Loucy (cell line): ENCODE measurements around the gene C10orf105.

Source experiments
- H2AFZ ChIP-seq: fragments of 200-600 bp; sonication (generic); 2 replicates; pipeline ENCODE4 v1.6.0; 2016; ENCODE audit warnings: antibody characterized with exemption, mild to moderate bottlenecking, low read length, moderate library complexity
- H3F3A ChIP-seq: fragments of 200-600 bp; 2 replicates; pipeline ENCODE4 v1.6.0; 2016; ENCODE audit warnings: antibody characterized with exemption, low read depth, mild to moderate bottlenecking
- H3K27me3 ChIP-seq: fragments of 200-600 bp; sonication (generic); 2 replicates; pipeline ENCODE4 v1.6.1; 2014; ENCODE audit warnings: low read length, mild to moderate bottlenecking; ENCODE audit not compliant: insufficient read depth, poor library complexity, severe bottlenecking
- H3K36me3 ChIP-seq: fragments of 200-600 bp; sonication (generic); 2 replicates; pipeline ENCODE4 v1.6.1; 2016; ENCODE audit warnings: low read length; ENCODE audit not compliant: insufficient read depth
- H3K4me1 ChIP-seq: fragments of 200-600 bp; sonication (generic); 2 replicates; pipeline ENCODE4 v1.5.1; 2014; ENCODE audit warnings: low read length, mild to moderate bottlenecking; ENCODE audit not compliant: insufficient read depth, poor library complexity, severe bottlenecking
- H3K4me2 ChIP-seq: fragments of 200-600 bp; sonication (generic); 2 replicates; pipeline ENCODE4 v1.6.0; 2014; ENCODE audit warnings: antibody characterized with exemption, low read length, low read depth, mild to moderate bottlenecking; ENCODE audit not compliant: poor library complexity, severe bottlenecking
- H3K4me3 ChIP-seq: fragments of 200-600 bp; sonication (generic); 2 replicates; pipeline ENCODE4 v1.5.1; 2014; ENCODE audit warnings: low read length, mild to moderate bottlenecking, mixed read lengths; ENCODE audit not compliant: poor library complexity, severe bottlenecking
- H3K79me2 ChIP-seq: fragments of 200-600 bp; sonication (generic); 2 replicates; pipeline ENCODE4 v1.6.1; 2014; ENCODE audit warnings: low read length; ENCODE audit not compliant: insufficient read depth
- H3K9ac ChIP-seq: fragments of 200-600 bp; sonication (generic); 2 replicates; pipeline ENCODE4 v1.6.0; 2014; ENCODE audit warnings: mild to moderate bottlenecking, low read depth, low read length, moderate library complexity; ENCODE audit not compliant: poor library complexity, severe bottlenecking
- H3K9me2 ChIP-seq: fragments of 200-600 bp; sonication (generic); replicated peaks from 2 replicates; pipeline ENCODE4 v1.6.1; 2016; ENCODE audit warnings: low read depth, low read length, mixed read lengths
- H3K9me3 ChIP-seq: fragments of 200-600 bp; sonication (generic); 2 replicates; pipeline ENCODE4 v1.6.1; 2014; ENCODE audit warnings: mild to moderate bottlenecking, antibody characterized with exemption, low read length, low read depth; ENCODE audit not compliant: insufficient read depth
- H4K20me1 ChIP-seq: fragments of 200-600 bp; sonication (generic); 2 replicates; pipeline ENCODE4 v1.6.0; 2014; ENCODE audit warnings: antibody characterized with exemption, low read length, mild to moderate bottlenecking; ENCODE audit not compliant: insufficient read depth, poor library complexity, severe bottlenecking
- CTCF ChIP-seq: fragments of 200-600 bp; sonication (generic); conservative IDR thresholded peaks from 2 replicates; pipeline ENCODE4 v1.5.1; 2014; ENCODE audit warnings: mild to moderate bottlenecking, antibody characterized with exemption, low read length
- EZH2phosphoT487 ChIP-seq: fragments of 200-600 bp; IDR thresholded peaks from 2 replicates; pipeline ENCODE4 v1.6.1; 2018; ENCODE audit warnings: antibody characterized with exemption, mild to moderate bottlenecking, moderate library complexity, borderline replicate concordance

C10orf105 gene

GRCh38 chr10:71721313-71721712, 1.7 kb upstream of the C10orf105 start:
- Histone ChIP-seq H3K9me2 (no peaks in the 10 kb centered on the region), H3K4me1 (peaks cover 14% of the 10 kb centered on the region), H3K9ac (no peak overlapping the region), H3K4me3 (no peak overlapping the region), H3K79me2 (no peaks in the 10 kb centered on the region), H3K9me3 (no peaks in the 10 kb centered on the region), H3F3A (no peaks in the 10 kb centered on the region), H4K20me1 (no peaks in the 10 kb centered on the region), H3K36me3 (no peaks in the 10 kb centered on the region), H2AFZ (no peak overlapping the region), H3K27me3 (no peaks in the 10 kb centered on the region), H3K4me2 (no peak overlapping the region)
- no peak for TF ChIP-seq EZH2phosphoT487
- TF ChIP-seq CTCF = no peak

GRCh38 chr10:71720288-71720687, 710 bp upstream of the C10orf105 start:
- TF ChIP-seq CTCF (no peak), EZH2phosphoT487 (no peak)
- no peak overlapping the region for H3K9ac ChIP-seq
- peaks cover 5% of the 10 kb centered on the region for H3K4me1 ChIP-seq
- H3K9me3 ChIP-seq = no peaks in the 10 kb centered on the region
- no peak overlapping the region for H3K4me2 ChIP-seq
- no peak overlapping the region for H2AFZ ChIP-seq
- no peaks in the 10 kb centered on the region for H3F3A ChIP-seq
- H3K9me2 ChIP-seq = no peaks in the 10 kb centered on the region
- no peaks in the 10 kb centered on the region for H4K20me1 ChIP-seq
- H3K36me3 ChIP-seq = no peaks in the 10 kb centered on the region
- H3K4me3 ChIP-seq = no peak overlapping the region
- H3K27me3 ChIP-seq = no peaks in the 10 kb centered on the region
- H3K79me2 ChIP-seq = no peaks in the 10 kb centered on the region

GRCh38 chr10:71719042-71719441, 536 bp downstream of the C10orf105 start:
- Histone ChIP-seq H3K4me2 (no peak overlapping the region), H3K9ac (no peak overlapping the region), H3K4me1 (peaks cover 13% of the 10 kb centered on the region), H3K9me3 (no peaks in the 10 kb centered on the region), H3K4me3 (no peak overlapping the region), H2AFZ (no peak overlapping the region), H3F3A (no peaks in the 10 kb centered on the region), H4K20me1 (no peaks in the 10 kb centered on the region), H3K79me2 (no peaks in the 10 kb centered on the region), H3K9me2 (no peaks in the 10 kb centered on the region), H3K27me3 (no peaks in the 10 kb centered on the region), H3K36me3 (no peaks in the 10 kb centered on the region)
- TF ChIP-seq CTCF (no peak), EZH2phosphoT487 (no peak)
